H7 (cell line): ENCODE results near the gene IGF2. TPM values are rescaled to one million over a fixed set of nuclear protein-coding genes. Genes with fewer than 3 reads are reported as not detected.

Source experiments
- DNase-seq: peaks from one replicate; pipeline ENCODE4 v3.0.0; 2012
- H3K27me3 ChIP-seq: 2 replicates; pipeline ENCODE4 v1.6.0; 2011; ENCODE audit warnings: mild to moderate bottlenecking, low read length; ENCODE audit not compliant: control insufficient read depth, insufficient read depth
- H3K36me3 ChIP-seq: replicated peaks from 2 replicates; pipeline ENCODE4 v1.5.1; 2011; ENCODE audit warnings: low read length; ENCODE audit not compliant: control insufficient read depth, insufficient read depth
- H3K4me3 ChIP-seq: 2 replicates; pipeline ENCODE4 v1.5.1; 2011; ENCODE audit warnings: low read depth, mild to moderate bottlenecking, control low read depth, low read length, moderate library complexity; ENCODE audit not compliant: insufficient read depth
- total RNA-seq: library from RNA; depleted of rRNA; stranded (reverse); fragments of >200 nt; shearing (Covaris generic); gene quantifications from 2 replicates; pipeline ENCODE4 v1.2.3, GENCODE V29; 2014; rRNA removed

Gene IGF2
- total RNA-seq, 1 experiment from 2014 or later: 1.2 TPM

DNA sequence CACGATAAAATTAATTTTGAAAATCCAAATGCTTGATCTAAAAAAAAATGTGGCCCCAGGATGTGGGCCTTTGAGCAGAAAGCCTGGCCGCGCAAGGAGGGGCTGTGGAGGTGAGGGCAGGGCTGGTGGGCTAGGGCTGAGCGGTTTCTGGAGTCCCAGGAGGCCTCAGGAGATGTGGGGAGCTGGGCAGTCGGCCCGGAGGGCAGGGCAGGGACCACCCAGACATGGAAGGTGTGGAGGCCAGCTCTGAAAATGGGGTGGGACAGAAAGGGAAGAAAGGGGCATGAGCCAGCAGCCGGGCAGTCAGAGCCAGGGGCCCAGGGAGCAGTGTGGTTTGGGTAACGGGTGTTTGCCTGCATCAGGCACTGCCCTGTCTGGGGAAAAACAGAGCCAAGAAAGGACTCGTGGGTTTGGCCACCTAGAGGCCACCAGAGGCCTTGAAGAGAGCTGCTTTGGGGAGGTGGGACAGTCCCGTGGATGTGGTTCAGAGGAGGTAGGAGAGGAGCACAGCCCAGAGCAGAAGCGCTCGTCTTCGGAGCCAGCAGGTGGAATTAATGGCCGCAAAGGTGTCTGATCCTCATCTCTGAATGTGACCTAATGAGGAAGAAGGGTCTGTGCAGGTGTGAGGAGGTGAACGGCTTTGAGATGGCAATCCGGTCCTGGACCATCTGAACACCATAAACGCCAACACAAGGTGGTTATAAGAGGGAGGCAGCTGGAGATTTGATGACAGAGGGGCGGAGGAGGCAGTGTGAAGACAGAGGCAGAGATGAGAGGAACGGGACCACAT lies 50.2 kb downstream of the IGF2 start:
- peak; percentile 78 for DNase-seq

DNA sequence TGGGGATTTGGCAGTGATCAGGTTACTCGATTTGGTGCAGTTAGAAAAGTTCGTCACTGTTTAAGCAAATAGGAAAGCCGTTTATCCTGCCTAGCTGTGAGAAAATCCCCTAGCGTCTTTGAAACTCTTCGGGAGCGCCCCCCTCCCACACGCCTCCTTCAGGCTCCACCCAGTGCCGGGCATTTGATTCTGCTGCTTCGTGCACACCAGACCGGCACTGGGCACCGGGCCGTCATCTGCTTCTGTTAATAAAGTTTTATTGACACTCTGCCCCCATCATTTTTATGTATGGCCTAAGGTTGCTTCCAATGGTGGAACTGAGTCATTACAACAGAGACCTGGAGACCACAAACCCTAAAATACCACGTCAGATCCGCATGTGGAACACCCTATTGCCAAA lies 50.9 kb downstream of the IGF2 start:
- no peak overlapping the region for H3K4me3 ChIP-seq
- no peaks in the 10 kb centered on the region; the same call in none of the 2 replicates for H3K27me3 ChIP-seq
- H3K36me3 ChIP-seq: no peaks in the 10 kb centered on the region
- peak; percentile 66 for DNase-seq

More for the DNA sequence above, 50.2 kb downstream of the IGF2 start:
- H3K4me3 ChIP-seq: no peak overlapping the region
- H3K36me3 ChIP-seq: no peaks in the 10 kb centered on the region
- no peaks in the 10 kb centered on the region; the same call in none of the 2 replicates for H3K27me3 ChIP-seq

DNA sequence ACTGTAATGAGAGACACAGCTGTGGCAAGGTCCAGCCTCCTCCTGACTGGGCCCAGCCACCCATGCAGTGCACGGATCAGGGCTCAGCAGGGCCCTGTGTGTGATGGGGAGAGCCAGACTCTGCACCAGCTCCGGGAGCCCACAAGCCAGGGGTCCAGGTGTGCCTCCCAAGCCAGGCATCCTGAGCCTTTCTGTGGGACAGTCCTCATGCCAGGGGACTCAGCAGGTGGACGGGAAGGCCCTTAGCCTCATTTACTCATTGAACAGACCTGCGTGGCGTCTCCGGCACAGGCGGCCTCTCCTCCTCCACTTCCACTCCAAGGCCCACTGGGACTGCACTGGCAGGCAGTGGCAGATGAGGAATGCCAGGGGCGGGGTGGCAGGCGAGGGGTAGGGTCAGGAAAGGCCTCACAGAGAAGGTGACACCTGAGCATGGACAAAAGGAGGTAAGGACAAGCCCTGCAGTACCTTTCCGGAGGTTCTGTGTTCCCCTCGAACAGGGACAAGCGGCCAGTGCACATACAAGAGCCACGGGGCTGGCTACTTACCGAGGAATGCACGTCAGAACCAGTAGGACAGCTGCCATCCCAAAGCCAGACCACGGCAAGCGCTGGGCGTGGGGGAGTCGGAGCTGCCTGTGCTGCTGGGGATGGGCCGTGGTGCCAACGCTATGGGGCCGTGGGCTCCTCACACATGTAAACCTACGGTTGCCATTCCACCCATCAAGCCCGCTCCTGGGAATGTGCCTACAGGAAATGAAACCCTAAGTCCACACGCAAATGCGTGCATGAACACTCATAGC lies 52.7 kb downstream of the IGF2 start:
- Histone ChIP-seq H3K27me3 (no peaks in the 10 kb centered on the region; the same call in none of the 2 replicates), H3K4me3 (no peak overlapping the region), H3K36me3 (no peaks in the 10 kb centered on the region)
- peak; percentile 31 for DNase-seq

DNA sequence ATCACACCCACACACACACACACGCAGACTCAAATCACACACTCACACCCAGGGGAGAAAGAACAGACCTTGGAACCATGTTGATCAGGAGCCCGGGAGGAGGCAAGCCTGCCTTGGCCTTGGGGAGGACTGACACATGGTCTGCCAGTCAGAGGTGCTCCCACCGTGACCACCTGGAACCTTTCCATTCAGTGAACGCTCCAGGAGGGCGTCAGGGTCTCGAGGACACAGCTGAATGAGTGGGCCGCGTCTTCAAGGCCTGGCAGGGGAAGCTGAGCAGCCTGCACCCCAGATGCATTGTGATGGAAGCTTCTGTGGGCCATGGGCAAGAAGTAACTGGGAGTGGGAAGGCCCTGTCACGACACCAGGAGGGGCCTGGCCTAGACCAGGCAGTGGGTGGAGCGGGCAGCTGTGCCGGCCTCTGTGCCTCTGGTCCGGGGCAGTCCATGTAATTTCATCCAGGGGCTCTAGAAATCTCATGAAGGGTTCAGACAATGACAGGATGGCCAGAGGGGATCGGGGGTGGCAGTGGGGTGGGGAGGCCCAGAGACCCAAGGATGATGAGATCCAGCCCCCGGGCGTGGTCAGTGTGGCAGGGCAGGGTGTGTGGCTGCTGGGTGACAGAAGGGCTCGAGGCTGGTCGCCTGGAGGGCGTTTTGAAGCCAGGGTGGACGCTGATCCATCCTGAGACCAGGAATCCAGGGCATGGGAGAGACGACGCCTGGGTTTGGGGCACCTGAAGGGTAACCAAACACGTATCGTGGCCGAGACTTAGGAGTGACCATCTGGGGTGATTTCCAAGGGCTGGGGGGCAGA lies 53.7 kb downstream of the IGF2 start:
- no peaks in the 10 kb centered on the region for H3K36me3 ChIP-seq
- DNase-seq: peak; percentile 33
- no peak overlapping the region for H3K4me3 ChIP-seq
- no peaks in the 10 kb centered on the region; the same call in none of the 2 replicates for H3K27me3 ChIP-seq

DNA sequence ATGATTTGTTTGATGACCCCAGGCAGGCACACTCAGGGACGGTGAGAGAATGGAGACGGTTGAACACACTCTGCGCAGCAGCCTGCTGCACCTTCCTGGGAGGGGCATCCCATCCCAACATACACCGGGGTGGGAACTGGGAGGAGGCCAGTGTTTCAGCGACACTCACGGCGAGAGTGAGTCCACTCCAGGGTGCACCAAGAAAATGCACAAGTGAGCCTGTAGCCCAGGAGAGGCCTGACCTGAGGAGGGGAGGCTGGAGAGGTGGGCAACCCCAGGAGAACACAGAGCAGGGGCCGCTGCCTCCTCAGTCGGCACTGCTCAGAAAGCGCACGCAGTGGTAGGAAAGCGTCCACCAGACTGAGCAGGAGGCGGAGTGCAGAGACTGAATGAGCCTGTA lies 54.5 kb downstream of the IGF2 start:
- Histone ChIP-seq H3K36me3 (no peaks in the 10 kb centered on the region), H3K27me3 (no peaks in the 10 kb centered on the region; the same call in none of the 2 replicates), H3K4me3 (no peak overlapping the region)
- peak; percentile 29 for DNase-seq

Other genes with a start within 250 kb of the IGF2 start
- not detected in 2 replicates for gene PRR33, start 247.5 kb downstream of the IGF2 start, total RNA-seq
- gene TNNT3, start 219.7 kb downstream of the IGF2 start, total RNA-seq: not detected in 2 replicates
- 75.9 and 91.1 TPM in 2 replicates for gene MRPL23, start 192.1 kb downstream of the IGF2 start, total RNA-seq
- gene H19, start 141.5 kb downstream of the IGF2 start, total RNA-seq: 0.62 and 1.2 TPM in 2 replicates
- gene INS, start 21.8 kb upstream of the IGF2 start, total RNA-seq: not detected in 2 replicates
- not detected in 2 replicates for gene TH, start 32.4 kb upstream of the IGF2 start, total RNA-seq
- gene ASCL2, start 131.2 kb upstream of the IGF2 start, total RNA-seq: 0.44 and 0.55 TPM in 2 replicates
- not detected in 2 replicates for gene C11orf21, start 162.5 kb upstream of the IGF2 start, total RNA-seq
- gene TSPAN32, start 162.6 kb upstream of the IGF2 start, total RNA-seq: not detected in 2 replicates
- 157 and 165 TPM in 2 replicates for gene CD81, start 237.9 kb upstream of the IGF2 start, total RNA-seq